Measurements from ENCODE around the gene S1PR3.

S1PR3 gene

GRCh38 chr9:89010526-89011111 lies 19.4 kb downstream of the S1PR3 start:
- DNase-seq, result no peak

GRCh38 chr9:89011683-89012082 lies 20.4 kb downstream of the S1PR3 start:
- no peak for DNase-seq

GRCh38 chr9:89012294-89013042 lies 21.2 kb downstream of the S1PR3 start:
- DNase-seq, result no peak

- DNase-seq, result no peak
Measured at GRCh38 chr9:89013660-89014059, 22.4 kb downstream of the S1PR3 start.

- DNase-seq, result no peak
Measured at GRCh38 chr9:89014153-89014552, 22.9 kb downstream of the S1PR3 start.

GRCh38 chr9:89015336-89015735 lies 24.1 kb downstream of the S1PR3 start:
- no peak for DNase-seq

GRCh38 chr9:89020754-89021153 lies 29.5 kb downstream of the S1PR3 start:
- no peak for DNase-seq

- DNase-seq, result no peak
Measured at GRCh38 chr9:89021154-89021803, 30.0 kb downstream of the S1PR3 start.

- DNase-seq, result no peak
Measured at GRCh38 chr9:89022001-89022759, 30.9 kb downstream of the S1PR3 start.

- no peak for DNase-seq
Measured at GRCh38 chr9:89022902-89023301, 31.6 kb downstream of the S1PR3 start.

GRCh38 chr9:89023740-89024139 lies 32.5 kb downstream of the S1PR3 start:
- DNase-seq, result no peak

GRCh38 chr9:89024727-89025126 lies 33.5 kb downstream of the S1PR3 start:
- no peak for DNase-seq

- DNase-seq, result no peak
Measured at GRCh38 chr9:89025553-89025952, 34.3 kb downstream of the S1PR3 start.

GRCh38 chr9:89026876-89027275 lies 35.6 kb downstream of the S1PR3 start:
- no peak for DNase-seq

- no peak for DNase-seq
Measured at GRCh38 chr9:89029788-89030187, 38.5 kb downstream of the S1PR3 start.

GRCh38 chr9:89032173-89032572 lies 40.9 kb downstream of the S1PR3 start:
- no peak for DNase-seq

- DNase-seq, result no peak
Measured at GRCh38 chr9:89032661-89033060, 41.4 kb downstream of the S1PR3 start.

- DNase-seq, result no peak
Measured at GRCh38 chr9:89036383-89036782, 45.1 kb downstream of the S1PR3 start.

- no peak for DNase-seq
Measured at GRCh38 chr9:89036891-89037290, 45.6 kb downstream of the S1PR3 start.

- no peak for DNase-seq
Measured at GRCh38 chr9:89037346-89037745, 46.1 kb downstream of the S1PR3 start.

- no peak for DNase-seq
Measured at GRCh38 chr9:89037891-89038290, 46.6 kb downstream of the S1PR3 start.

GRCh38 chr9:89038382-89039103 lies 47.3 kb downstream of the S1PR3 start:
- no peak for DNase-seq

GRCh38 chr9:89039104-89039465 lies 47.8 kb downstream of the S1PR3 start:
- DNase-seq, result no peak

All from effector CD8-positive, alpha-beta T cell (primary cell).